ENCODE results near the gene ATG9B.

ATG9B gene

DNA sequence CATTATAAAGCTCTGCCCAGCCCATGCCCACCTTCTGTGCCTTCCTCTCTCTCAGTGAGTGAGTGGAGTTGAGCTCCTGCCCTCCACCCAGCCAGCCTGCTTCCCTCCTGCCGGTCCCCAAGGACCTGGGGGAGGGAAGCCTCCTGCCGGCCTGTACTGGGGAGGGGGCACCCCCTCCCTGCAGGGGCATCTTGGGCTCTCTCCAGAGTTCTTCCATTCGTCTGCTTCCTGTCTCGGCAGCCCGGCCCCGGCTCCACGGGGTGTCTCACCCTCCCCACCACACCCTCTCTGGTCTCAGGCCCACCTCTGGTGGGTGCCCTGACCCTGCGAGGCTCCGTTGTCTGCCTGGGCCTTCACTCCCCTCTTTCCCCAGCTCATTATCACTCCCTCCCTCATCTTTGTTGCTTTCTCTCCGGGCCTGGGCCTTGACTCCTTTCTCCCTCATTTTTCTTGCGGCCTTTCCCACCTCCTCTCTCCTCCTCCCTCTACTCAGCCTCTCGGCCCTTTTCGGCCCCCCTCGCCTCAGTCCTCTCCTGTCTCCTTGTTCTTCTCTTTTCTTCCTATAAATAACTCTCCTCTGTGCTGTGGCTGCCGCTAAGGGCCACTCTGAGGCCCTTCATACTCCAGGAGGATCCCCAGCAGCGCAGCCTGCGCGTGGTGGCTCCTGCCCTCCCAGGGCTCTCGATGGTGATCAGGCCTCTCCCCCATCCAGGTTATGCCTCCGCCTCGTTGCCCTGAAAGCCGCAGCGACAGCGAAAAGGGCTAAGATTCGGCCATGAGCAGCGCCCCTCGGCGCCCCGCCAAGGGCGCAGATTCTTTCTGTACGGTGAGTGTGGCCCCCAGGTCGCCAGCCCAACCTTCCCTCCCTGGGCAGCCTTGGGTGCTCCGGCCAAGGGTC, 37.2 kb upstream of the ATG9B start (continued):
- TF ChIP-seq ZNF214 (tag by site-specific recombination; IDR thresholded peaks at IDR 0.05; ENCODE audit: borderline replicate concordance): no peak
- no peak; the same call in 1 of the 2 replicates for TF ChIP-seq KLF1 (tag by site-specific recombination; IDR thresholded peaks at IDR 0.05)
- TF ChIP-seq ZNF433 (tag by site-specific recombination; IDR thresholded peaks at IDR 0.05; ENCODE audit: low read depth): no peak
- TF ChIP-seq ZNF585B (tag by site-specific recombination; IDR thresholded peaks at IDR 0.05): no peak
- TF ChIP-seq SP3 (tag by site-specific recombination; IDR thresholded peaks at IDR 0.05): peak; percentile 11; the same call in 1 of the 2 replicates
- TF ChIP-seq ZNF549 (tag by site-specific recombination; IDR thresholded peaks at IDR 0.05): no peak
- no peak for TF ChIP-seq SCRT2 (tag by site-specific recombination; IDR thresholded peaks at IDR 0.05)
- no peak for TF ChIP-seq ZNF10 (tag by site-specific recombination; IDR thresholded peaks at IDR 0.05)
- peak; percentile 81 for TF ChIP-seq PRDM1 (tag by site-specific recombination; IDR thresholded peaks at IDR 0.05)
- TF ChIP-seq ZBTB7A (tag by site-specific recombination; IDR thresholded peaks at IDR 0.05; ENCODE audit: low read depth): no peak
- TF ChIP-seq, protein P1, sequence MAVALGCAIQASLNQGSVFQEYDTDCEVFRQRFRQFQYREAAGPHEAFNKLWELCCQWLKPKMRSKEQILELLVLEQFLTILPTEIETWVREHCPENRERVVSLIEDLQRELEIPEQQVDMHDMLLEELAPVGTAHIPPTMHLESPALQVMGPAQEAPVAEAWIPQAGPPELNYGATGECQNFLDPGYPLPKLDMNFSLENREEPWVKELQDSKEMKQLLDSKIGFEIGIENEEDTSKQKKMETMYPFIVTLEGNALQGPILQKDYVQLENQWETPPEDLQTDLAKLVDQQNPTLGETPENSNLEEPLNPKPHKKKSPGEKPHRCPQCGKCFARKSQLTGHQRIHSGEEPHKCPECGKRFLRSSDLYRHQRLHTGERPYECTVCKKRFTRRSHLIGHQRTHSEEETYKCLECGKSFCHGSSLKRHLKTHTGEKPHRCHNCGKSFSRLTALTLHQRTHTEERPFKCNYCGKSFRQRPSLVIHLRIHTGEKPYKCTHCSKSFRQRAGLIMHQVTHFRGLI (tag by site-specific recombination; IDR thresholded peaks at IDR 0.05): no peak
- TF ChIP-seq ZNF391 (tag by site-specific recombination; IDR thresholded peaks at IDR 0.05; ENCODE audit: borderline replicate concordance, low read depth): no peak
- TF ChIP-seq, protein P2, sequence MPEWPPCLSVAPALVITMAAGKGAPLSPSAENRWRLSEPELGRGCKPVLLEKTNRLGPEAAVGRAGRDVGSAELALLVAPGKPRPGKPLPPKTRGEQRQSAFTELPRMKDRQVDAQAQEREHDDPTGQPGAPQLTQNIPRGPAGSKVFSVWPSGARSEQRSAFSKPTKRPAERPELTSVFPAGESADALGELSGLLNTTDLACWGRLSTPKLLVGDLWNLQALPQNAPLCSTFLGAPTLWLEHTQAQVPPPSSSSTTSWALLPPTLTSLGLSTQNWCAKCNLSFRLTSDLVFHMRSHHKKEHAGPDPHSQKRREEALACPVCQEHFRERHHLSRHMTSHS (tag by site-specific recombination; IDR thresholded peaks at IDR 0.05): no peak
- TF ChIP-seq ZNF558 (tag by site-specific recombination; IDR thresholded peaks at IDR 0.05): no peak
- no peak for TF ChIP-seq ZNF19 (tag by site-specific recombination; IDR thresholded peaks at IDR 0.05; ENCODE audit: low read depth)
- no peak for TF ChIP-seq ZNF138 (tag by site-specific recombination; IDR thresholded peaks at IDR 0.05; ENCODE audit: borderline replicate concordance)
- no peak for TF ChIP-seq ZBTB21 (tag by site-specific recombination; IDR thresholded peaks at IDR 0.05)
- TF ChIP-seq, protein P3, sequence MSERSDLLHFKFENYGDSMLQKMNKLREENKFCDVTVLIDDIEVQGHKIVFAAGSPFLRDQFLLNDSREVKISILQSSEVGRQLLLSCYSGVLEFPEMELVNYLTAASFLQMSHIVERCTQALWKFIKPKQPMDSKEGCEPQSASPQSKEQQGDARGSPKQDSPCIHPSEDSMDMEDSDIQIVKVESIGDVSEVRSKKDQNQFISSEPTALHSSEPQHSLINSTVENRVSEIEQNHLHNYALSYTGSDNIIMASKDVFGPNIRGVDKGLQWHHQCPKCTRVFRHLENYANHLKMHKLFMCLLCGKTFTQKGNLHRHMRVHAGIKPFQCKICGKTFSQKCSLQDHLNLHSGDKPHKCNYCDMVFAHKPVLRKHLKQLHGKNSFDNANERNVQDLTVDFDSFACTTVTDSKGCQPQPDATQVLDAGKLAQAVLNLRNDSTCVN (tag by site-specific recombination; optimal IDR thresholded peaks at IDR 0.05): no peak
- no peak for TF ChIP-seq ZNF629 (tag by site-specific recombination; IDR thresholded peaks at IDR 0.05)
- TF ChIP-seq, protein P4, sequence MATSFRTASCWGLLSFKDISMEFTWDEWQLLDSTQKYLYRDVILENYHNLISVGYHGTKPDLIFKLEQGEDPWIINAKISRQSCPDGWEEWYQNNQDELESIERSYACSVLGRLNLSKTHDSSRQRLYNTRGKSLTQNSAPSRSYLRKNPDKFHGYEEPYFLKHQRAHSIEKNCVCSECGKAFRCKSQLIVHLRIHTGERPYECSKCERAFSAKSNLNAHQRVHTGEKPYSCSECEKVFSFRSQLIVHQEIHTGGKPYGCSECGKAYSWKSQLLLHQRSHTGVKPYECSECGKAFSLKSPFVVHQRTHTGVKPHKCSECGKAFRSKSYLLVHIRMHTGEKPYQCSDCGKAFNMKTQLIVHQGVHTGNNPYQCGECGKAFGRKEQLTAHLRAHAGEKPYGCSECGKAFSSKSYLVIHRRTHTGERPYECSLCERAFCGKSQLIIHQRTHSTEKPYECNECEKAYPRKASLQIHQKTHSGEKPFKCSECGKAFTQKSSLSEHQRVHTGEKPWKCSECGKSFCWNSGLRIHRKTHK (tag by site-specific recombination; IDR thresholded peaks at IDR 0.05): no peak
- no peak for TF ChIP-seq ZNF2 (tag by site-specific recombination; IDR thresholded peaks at IDR 0.05)
- TF ChIP-seq SP2 (tag by site-specific recombination; IDR thresholded peaks at IDR 0.05): no peak
- TF ChIP-seq, protein P5, sequence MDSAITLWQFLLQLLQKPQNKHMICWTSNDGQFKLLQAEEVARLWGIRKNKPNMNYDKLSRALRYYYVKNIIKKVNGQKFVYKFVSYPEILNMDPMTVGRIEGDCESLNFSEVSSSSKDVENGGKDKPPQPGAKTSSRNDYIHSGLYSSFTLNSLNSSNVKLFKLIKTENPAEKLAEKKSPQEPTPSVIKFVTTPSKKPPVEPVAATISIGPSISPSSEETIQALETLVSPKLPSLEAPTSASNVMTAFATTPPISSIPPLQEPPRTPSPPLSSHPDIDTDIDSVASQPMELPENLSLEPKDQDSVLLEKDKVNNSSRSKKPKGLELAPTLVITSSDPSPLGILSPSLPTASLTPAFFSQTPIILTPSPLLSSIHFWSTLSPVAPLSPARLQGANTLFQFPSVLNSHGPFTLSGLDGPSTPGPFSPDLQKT (IDR thresholded peaks at IDR 0.05; ENCODE audit: borderline replicate concordance, low read depth, low read length): no peak
- TF ChIP-seq ZNF843 (tag by site-specific recombination; IDR thresholded peaks at IDR 0.05): no peak
- TF ChIP-seq ZXDB (tag by site-specific recombination; IDR thresholded peaks at IDR 0.05): no peak
- TF ChIP-seq ZNF416 (tag by site-specific recombination; IDR thresholded peaks at IDR 0.05): no peak
- 0 out of 2 replicates have a peak, but pooled peaks have one; percentile 18 for TF ChIP-seq GLIS2 (tag by site-specific recombination; IDR thresholded peaks at IDR 0.05)
- no peak for TF ChIP-seq ZSCAN30 (tag by site-specific recombination; IDR thresholded peaks at IDR 0.05)
- no peak for TF ChIP-seq OSR2 (tag by site-specific recombination; IDR thresholded peaks at IDR 0.05)
- no peak for TF ChIP-seq ZNF600 (tag by site-specific recombination; IDR thresholded peaks at IDR 0.05)

Measured in HEK293 (cell line).